HG03095 (cell line): ENCODE measurements around the gene ENO1.

Experiments used
- ATAC-seq: cut with Tn5 transposase; IDR thresholded peaks from one replicate; pipeline ENCODE4 v1.9.1; 2021; ENCODE audit warnings: moderate library complexity; ENCODE audit not compliant: unreplicated experiment

Gene ENO1

DNA sequence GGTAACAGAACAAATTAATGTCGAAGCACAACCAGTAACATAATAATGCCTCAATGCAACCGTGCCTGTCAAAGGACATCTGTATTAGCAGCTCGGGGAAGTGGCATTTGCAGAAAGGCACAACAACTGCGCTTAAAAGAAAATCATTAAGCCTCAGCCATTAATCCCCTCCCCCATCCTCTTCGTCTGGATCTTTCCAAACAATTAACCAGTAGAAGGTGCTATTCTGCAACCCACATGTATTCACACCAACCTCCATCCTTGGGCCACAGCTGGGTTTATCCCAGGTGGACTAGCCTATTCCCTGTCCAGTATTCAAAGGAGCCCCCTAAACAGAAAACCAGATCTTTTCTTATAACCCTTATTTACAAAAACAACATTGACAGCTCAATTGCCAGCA, 63.6 kb downstream of the ENO1 start:
- ATAC-seq: no peak

DNA sequence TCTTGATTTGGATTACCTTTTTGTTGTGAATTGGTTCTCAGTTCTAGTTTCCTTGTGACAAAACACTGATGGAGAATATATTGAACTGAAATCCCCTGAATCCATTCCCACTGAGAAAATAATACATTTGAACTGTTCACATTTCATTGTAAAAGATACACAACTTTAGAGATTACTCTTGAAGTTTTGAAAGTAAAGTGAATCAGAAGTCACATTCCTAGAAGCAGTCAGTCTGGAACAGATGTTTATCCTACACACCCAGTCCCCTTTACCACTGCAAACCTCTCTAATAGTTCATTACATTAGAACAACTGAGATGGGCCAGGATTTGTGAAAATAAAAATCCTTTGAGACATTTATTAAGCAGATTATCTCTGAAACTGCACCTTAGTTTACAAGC, 64.5 kb downstream of the ENO1 start:
- no peak for ATAC-seq

GRCh38 chr1:8813016-8813763, 65.3 kb downstream of the ENO1 start:
- no peak for ATAC-seq

GRCh38 chr1:8812081-8812480, 66.4 kb downstream of the ENO1 start:
- ATAC-seq: no peak
